Omental fat pad (tissue), 4 donors: ENCODE measurements around the gene L3MBTL4. TPM values are rescaled to one million over a fixed set of nuclear protein-coding genes. Genes with fewer than 3 reads are reported as not detected.
"Not testable (repeated sequence)": the region's sequence is repeated elsewhere in the genome, so short reads cannot be mapped to it uniquely, and the experiment has no call there.

Experiments
- ATAC-seq: fragments of 150-250 bp; one replicate; pipeline ENCODE4 v1.9.1; 2016; ENCODE audit warnings: mild to moderate bottlenecking, moderate library complexity; ENCODE audit not compliant: low FRiP score
- DNase-seq: peaks from one replicate; pipeline ENCODE4 v3.0.0-alpha.2; 2019; ENCODE audit warnings: low spot score
- total RNA-seq, 4 donors: library from RNA; depleted of rRNA; stranded (reverse); fragments of >200 nt; gene quantifications; one replicate each; pipeline ENCODE4 v1.1.0, GENCODE V29; 2016
- TF ChIP-seq, protein P1 (sequence below), 3 donors: fragments of 450-650 bp; IDR thresholded peaks; one replicate each; pipeline ENCODE4 v1.5.1; 2016 to 2017; ENCODE audit warnings: antibody characterized with exemption in 3 of 3, mild to moderate bottlenecking in 3 of 3, moderate library complexity in 2 of 3

L3MBTL4 gene
- total RNA-seq, 4 donors from 2014 or later = 7.2 to 14.8 (median 8.3) TPM

DNA sequence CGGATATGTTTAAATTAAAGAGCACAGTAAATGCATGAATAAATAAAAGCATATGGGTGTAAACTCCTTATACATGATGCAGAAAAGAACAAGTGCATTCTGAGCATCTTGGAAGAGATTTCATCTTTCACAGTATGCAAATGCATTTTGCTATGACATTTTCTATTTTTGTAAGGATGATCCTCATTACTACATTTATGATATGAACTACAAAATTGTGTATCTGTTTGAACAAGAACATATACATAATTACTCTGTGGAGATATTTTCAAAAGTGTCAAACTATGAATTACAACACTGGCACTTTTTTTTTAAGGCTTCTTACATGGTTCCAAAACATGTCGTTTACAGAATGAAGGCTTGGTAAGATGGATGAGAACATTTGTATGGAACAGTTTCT, 335.3 kb downstream of the L3MBTL4 start:
- DNase-seq (no peak), ATAC-seq (no peak)
- TF ChIP-seq, protein P1, sequence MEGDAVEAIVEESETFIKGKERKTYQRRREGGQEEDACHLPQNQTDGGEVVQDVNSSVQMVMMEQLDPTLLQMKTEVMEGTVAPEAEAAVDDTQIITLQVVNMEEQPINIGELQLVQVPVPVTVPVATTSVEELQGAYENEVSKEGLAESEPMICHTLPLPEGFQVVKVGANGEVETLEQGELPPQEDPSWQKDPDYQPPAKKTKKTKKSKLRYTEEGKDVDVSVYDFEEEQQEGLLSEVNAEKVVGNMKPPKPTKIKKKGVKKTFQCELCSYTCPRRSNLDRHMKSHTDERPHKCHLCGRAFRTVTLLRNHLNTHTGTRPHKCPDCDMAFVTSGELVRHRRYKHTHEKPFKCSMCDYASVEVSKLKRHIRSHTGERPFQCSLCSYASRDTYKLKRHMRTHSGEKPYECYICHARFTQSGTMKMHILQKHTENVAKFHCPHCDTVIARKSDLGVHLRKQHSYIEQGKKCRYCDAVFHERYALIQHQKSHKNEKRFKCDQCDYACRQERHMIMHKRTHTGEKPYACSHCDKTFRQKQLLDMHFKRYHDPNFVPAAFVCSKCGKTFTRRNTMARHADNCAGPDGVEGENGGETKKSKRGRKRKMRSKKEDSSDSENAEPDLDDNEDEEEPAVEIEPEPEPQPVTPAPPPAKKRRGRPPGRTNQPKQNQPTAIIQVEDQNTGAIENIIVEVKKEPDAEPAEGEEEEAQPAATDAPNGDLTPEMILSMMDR (IDR thresholded peaks at IDR 0.05) = no peak

DNA sequence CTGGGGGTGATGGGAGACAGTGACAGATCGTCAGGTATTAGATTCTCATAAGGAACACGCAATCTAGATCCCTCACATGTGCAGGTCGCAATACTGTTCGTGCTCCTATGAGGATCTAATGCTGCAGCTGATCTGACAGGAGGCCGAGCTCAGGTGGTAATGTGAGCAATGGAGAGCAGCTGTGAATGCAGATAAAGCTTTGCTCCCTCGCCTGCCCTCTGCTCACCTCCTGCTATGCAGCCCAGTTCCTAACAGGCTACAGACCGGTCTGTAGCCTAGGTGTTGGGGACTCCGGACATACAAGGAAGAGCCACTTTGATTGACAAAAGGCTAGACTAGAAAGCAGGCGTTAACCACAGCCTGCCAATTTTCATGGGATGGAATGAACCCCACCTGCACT, 335.8 kb downstream of the L3MBTL4 start:
- no peak for DNase-seq
- no peak for ATAC-seq
- TF ChIP-seq, protein P1 (IDR thresholded peaks at IDR 0.05) = no peak

- not testable (repeated sequence) for DNase-seq, ATAC-seq
These were observed 342.3 kb downstream of the L3MBTL4 start for GRCh38 chr18:6072423-6072822.

DNA sequence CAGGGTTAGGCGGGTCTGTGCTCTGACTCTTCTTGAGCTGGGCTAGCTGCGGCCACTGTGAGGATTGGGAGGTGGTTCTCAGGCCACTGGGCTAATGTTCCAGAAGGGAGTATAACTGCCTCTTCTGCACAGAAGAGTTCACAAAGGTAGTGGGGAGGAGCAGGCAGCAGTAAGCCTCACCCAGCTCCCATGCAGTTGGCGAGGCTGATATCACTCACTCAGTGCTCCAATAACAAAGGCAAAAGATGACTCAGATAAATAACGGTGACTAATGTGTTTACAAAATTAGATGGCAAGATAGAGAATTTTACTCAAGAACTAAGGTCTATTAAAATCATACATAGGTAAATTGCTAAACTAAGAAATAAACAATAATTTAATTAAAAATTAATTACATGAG, 345.2 kb downstream of the L3MBTL4 start:
- TF ChIP-seq, protein P1 (IDR thresholded peaks at IDR 0.05) = no peak
- no peak for DNase-seq
- ATAC-seq = no peak

DNA sequence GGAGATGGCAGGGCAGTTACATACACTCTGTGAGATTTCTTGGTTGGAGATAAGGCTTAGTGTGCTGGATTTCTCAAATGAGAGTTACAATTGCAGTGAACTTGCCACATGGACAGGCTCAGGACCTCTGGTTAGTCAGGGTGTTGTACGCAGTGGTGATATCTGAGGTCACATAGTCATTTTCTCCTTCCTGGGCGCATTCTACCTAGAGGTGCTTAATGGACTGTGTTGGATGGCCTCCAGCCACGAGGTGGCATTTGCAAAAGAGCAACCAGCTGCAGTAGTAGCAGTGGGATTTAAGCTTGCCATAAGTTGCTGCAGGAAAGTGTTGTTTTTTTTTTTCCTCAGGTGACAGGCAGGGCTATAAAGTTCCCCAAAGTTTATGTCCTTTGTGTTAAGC, 345.6 kb downstream of the L3MBTL4 start:
- TF ChIP-seq, protein P1 (IDR thresholded peaks at IDR 0.05) = no peak
- ATAC-seq (no peak), DNase-seq (no peak)

- DNase-seq (no peak), ATAC-seq (no peak)
- TF ChIP-seq, protein P1 (IDR thresholded peaks at IDR 0.05) = no peak
These were observed 354.6 kb downstream of the L3MBTL4 start for GRCh38 chr18:6060149-6060548.

DNA sequence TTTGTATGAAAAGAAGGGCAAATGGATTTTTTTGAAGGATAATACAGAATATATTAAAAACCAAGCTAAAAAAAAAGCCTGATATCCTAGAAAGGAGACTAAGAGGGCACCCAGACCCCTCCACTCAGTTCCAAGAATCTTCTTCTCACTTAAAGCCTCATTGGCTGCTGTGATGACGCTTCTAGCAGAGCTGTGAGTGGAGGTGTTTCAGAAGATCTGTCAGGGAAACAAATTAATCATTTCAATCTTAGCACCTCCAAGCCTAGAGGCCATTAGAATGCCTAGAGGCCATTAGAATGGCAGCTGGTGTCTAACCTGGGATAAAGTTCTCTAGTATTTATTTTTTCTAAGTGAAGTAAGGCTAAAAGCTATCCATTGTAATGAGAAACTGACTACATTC, 355.2 kb downstream of the L3MBTL4 start:
- TF ChIP-seq, protein P1 (IDR thresholded peaks at IDR 0.05) = no peak
- DNase-seq (no peak), ATAC-seq (no peak)

GRCh38 chr18:6058941-6059340, 355.8 kb downstream of the L3MBTL4 start:
- no peak for ATAC-seq
- TF ChIP-seq, protein P1 (IDR thresholded peaks at IDR 0.05) = no peak

More at GRCh38 chr18:6058941-6059340, 355.8 kb downstream of the L3MBTL4 start:
- DNase-seq = no peak
